ENCODE measurements around the gene CASP8. TPM values are rescaled to one million over a fixed set of nuclear protein-coding genes. Genes with fewer than 3 reads are reported as not detected.

The CASP8 gene
- total and polyA plus RNA-seq, 9 of the 15 experiments (the other 6 are each of a cell fraction or from before 2014, with no cell fraction given): 10.2 to 31.4 (median 19.4) TPM

- TF ChIP-seq E2F8 (IDR thresholded peaks at IDR 0.05; ENCODE audit: low read depth, partially characterized antibody): peak; percentile 39
- peak; percentile 86 for TF ChIP-seq ZBTB40 (IDR thresholded peaks at IDR 0.05)
- TF ChIP-seq ZBTB40 (CRISPR knock-in tag; IDR thresholded peaks at IDR 0.05): no peak
- TF ChIP-seq MTA1 (IDR thresholded peaks at IDR 0.05; ENCODE audit: borderline replicate concordance): no peak
- TF ChIP-seq, protein P1, sequence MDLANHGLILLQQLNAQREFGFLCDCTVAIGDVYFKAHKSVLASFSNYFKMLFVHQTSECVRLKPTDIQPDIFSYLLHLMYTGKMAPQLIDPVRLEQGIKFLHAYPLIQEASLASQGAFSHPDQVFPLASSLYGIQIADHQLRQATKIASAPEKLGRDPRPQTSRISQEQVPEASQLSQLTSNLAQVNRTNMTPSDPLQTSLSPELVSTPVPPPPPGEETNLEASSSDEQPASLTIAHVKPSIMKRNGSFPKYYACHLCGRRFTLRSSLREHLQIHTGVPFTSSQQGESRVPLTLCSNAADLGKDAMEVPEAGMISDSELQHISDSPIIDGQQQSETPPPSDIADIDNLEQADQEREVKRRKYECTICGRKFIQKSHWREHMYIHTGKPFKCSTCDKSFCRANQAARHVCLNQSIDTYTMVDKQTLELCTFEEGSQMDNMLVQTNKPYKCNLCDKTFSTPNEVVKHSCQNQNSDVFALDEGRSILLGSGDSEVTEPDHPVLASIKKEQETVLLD (IDR thresholded peaks at IDR 0.05): no peak
- TF ChIP-seq, protein P2, sequence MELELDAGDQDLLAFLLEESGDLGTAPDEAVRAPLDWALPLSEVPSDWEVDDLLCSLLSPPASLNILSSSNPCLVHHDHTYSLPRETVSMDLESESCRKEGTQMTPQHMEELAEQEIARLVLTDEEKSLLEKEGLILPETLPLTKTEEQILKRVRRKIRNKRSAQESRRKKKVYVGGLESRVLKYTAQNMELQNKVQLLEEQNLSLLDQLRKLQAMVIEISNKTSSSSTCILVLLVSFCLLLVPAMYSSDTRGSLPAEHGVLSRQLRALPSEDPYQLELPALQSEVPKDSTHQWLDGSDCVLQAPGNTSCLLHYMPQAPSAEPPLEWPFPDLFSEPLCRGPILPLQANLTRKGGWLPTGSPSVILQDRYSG (tag; conservative IDR thresholded peaks at IDR 0.05; ENCODE audit: low read depth): peak; percentile 47; the same call in 1 of the 2 replicates
- TF ChIP-seq, protein P3, sequence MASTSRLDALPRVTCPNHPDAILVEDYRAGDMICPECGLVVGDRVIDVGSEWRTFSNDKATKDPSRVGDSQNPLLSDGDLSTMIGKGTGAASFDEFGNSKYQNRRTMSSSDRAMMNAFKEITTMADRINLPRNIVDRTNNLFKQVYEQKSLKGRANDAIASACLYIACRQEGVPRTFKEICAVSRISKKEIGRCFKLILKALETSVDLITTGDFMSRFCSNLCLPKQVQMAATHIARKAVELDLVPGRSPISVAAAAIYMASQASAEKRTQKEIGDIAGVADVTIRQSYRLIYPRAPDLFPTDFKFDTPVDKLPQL (IDR thresholded peaks at IDR 0.05; ENCODE audit: extremely low read depth, insufficient read length): no peak
- no peak for TF ChIP-seq HDAC2 (IDR thresholded peaks at IDR 0.05)
- TF ChIP-seq, protein P4, sequence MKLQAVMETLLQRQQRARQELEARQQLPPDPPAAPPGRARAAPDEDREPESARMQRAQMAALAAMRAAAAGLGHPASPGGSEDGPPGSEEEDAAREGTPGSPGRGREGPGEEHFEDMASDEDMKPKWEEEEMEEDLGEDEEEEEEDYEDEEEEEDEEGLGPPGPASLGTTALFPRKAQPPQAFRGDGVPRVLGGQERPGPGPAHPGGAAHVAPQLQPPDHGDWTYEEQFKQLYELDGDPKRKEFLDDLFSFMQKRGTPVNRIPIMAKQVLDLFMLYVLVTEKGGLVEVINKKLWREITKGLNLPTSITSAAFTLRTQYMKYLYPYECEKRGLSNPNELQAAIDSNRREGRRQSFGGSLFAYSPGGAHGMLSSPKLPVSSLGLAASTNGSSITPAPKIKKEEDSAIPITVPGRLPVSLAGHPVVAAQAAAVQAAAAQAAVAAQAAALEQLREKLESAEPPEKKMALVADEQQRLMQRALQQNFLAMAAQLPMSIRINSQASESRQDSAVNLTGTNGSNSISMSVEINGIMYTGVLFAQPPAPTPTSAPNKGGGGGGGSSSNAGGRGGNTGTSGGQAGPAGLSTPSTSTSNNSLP (IDR thresholded peaks at IDR 0.05; ENCODE audit: borderline replicate concordance, low read depth, low read length): 0 out of 2 replicates have a peak, but pooled peaks have one; percentile 29
Observed at GRCh38 chr2:201231781-201232466, 28.4 kb upstream of the CASP8 start (continued).
